ENCODE results near the gene RTN4RL2.

Gene RTN4RL2

DNA sequence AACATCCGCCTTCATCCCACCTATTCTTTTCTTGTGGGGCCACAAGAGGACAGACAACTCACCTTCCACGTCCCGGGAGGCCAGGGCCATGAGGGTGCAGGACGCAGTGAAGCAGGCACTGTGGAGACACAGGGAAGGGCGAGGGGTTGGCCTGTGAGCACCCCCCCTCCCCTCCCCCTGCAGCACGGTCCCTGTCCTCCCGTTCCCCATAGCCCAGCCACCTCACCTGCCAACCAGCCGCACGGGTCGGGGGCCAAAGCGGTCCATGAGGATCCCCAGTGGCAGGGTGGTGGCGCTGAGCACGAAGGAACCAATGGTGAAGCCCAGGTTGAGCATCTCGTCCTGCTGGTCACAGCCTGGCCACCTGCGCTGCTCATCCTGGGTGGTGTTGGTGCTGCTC, 40.6 kb downstream of the RTN4RL2 start:
- ChIA-PET POLR2A (interaction anchor here (2.4 kb wide), 1 partner anchor 15 kb away, joined by 13 read pairs; the partner anchor contains the start of gene SLC43A1), CTCF (no interaction called here)
- TF ChIP-seq ARNT (IDR thresholded peaks at IDR 0.05) = no peak
- TF ChIP-seq CTBP1 (IDR thresholded peaks at IDR 0.05; ENCODE audit: borderline replicate concordance) = no peak
- TF ChIP-seq HDGF (IDR thresholded peaks at IDR 0.05; ENCODE audit: borderline replicate concordance) = no peak
- no peak for TF ChIP-seq SUZ12 (IDR thresholded peaks at IDR 0.05)
- no peak for TF ChIP-seq FOXK2 (IDR thresholded peaks at IDR 0.05)
- TF ChIP-seq PKNOX1 (IDR thresholded peaks at IDR 0.05) = no peak
- no peak for TF ChIP-seq SP1 (IDR thresholded peaks at IDR 0.05)
- TF ChIP-seq L3MBTL2 (conservative IDR thresholded peaks at IDR 0.05) = no peak
- TF ChIP-seq BHLHE40 (IDR thresholded peaks at IDR 0.05; ENCODE audit: borderline replicate concordance) = no peak
- no peak for TF ChIP-seq FOXM1 (IDR thresholded peaks at IDR 0.05; ENCODE audit: borderline replicate concordance)
- TF ChIP-seq TARDBP (IDR thresholded peaks at IDR 0.05) = no peak
- no peak for TF ChIP-seq ZNF384 (IDR thresholded peaks at IDR 0.05)
- no peak for DNase-seq (ENCODE audit: extremely low spot score)

- TF ChIP-seq FOXA1 (IDR thresholded peaks at IDR 0.05) (no peak), FOXM1 (IDR thresholded peaks at IDR 0.05; ENCODE audit: borderline replicate concordance) (no peak), PKNOX1 (IDR thresholded peaks at IDR 0.05) (no peak), FOXK2 (IDR thresholded peaks at IDR 0.05) (no peak), NFRKB (IDR thresholded peaks at IDR 0.05) (no peak)
- CTCF ChIA-PET = interaction anchor here (0.6 to 1.2 kb wide), 3 partner anchors 9 to 29 kb away, joined by 3 to 9 read pairs (median 3); no protein-coding TSS in a partner anchor
These were observed 41.6 kb downstream of the RTN4RL2 start for GRCh38 chr11:57501953-57502352.

DNA sequence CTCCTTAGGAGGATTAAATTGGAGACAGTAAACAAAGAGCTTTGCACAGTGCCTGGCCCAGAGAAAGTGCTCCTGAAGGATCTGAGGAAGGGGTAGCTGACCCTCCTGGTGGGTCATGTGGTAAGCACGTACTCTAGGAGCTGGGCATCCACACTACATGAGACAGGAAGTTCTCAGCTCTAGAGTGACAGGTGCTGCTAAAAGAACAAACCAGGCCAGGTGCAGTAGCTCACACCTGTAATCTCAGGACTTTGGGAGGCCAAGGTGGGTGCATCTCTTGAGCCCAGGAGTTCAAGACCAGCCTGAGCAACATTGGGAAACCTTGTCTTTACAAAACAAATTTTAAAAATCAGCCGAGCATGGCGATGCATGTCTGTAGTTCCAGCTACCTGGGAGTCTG, 42.0 kb downstream of the RTN4RL2 start:
- ChIA-PET CTCF (interaction anchor here (0.6 to 1.2 kb wide), 2 partner anchors 9 to 11 kb away, joined by 3 to 9 read pairs; no protein-coding TSS in a partner anchor), POLR2A (interaction anchor here (0.7 to 2.1 kb wide), 3 partner anchors 9 to 14 kb away, joined by 3 to 10 read pairs (median 5); partner anchors contain the start of gene SLC43A1)
- DNase-seq (ENCODE audit: extremely low spot score) = no peak
- TF ChIP-seq FOXA1 (IDR thresholded peaks at IDR 0.05) (no peak), FOXK2 (IDR thresholded peaks at IDR 0.05) (no peak), ARNT (IDR thresholded peaks at IDR 0.05) (no peak), ELF4 (IDR thresholded peaks at IDR 0.05) (no peak), CTBP1 (IDR thresholded peaks at IDR 0.05; ENCODE audit: borderline replicate concordance) (no peak), L3MBTL2 (conservative IDR thresholded peaks at IDR 0.05) (no peak), HDGF (IDR thresholded peaks at IDR 0.05; ENCODE audit: borderline replicate concordance) (no peak), PKNOX1 (IDR thresholded peaks at IDR 0.05) (no peak), LEF1 (IDR thresholded peaks at IDR 0.05; ENCODE audit: borderline replicate concordance) (no peak), SUZ12 (IDR thresholded peaks at IDR 0.05) (no peak), ZNF384 (IDR thresholded peaks at IDR 0.05) (no peak), SP1 (IDR thresholded peaks at IDR 0.05) (no peak), NFRKB (IDR thresholded peaks at IDR 0.05) (no peak), TARDBP (IDR thresholded peaks at IDR 0.05) (no peak)

More at GRCh38 chr11:57501953-57502352, 41.6 kb downstream of the RTN4RL2 start:
- no peak for DNase-seq (ENCODE audit: extremely low spot score)
- POLR2A ChIA-PET = interaction anchor here (1.2 to 2.1 kb wide), 2 partner anchors 9 to 15 kb away, joined by 5 to 10 read pairs; partner anchors contain the start of gene SLC43A1

GRCh38 chr11:57502870-57503269, 42.5 kb downstream of the RTN4RL2 start:
- ChIA-PET POLR2A (interaction anchor here (0.7 to 2.1 kb wide), 3 partner anchors 9 to 14 kb away, joined by 3 to 10 read pairs (median 5); partner anchors contain the start of gene SLC43A1), CTCF (interaction anchor here (0.6 kb wide), 1 partner anchor 48 kb away, joined by 4 read pairs; no protein-coding TSS in a partner anchor)
- DNase-seq (ENCODE audit: extremely low spot score) = no peak
- TF ChIP-seq PKNOX1 (IDR thresholded peaks at IDR 0.05) (no peak), SUZ12 (IDR thresholded peaks at IDR 0.05) (no peak), FOXA1 (IDR thresholded peaks at IDR 0.05) (no peak), FOXM1 (IDR thresholded peaks at IDR 0.05; ENCODE audit: borderline replicate concordance) (no peak), TARDBP (IDR thresholded peaks at IDR 0.05) (no peak), ZNF384 (IDR thresholded peaks at IDR 0.05) (no peak), L3MBTL2 (conservative IDR thresholded peaks at IDR 0.05) (no peak), SP1 (IDR thresholded peaks at IDR 0.05) (no peak), CTBP1 (IDR thresholded peaks at IDR 0.05; ENCODE audit: borderline replicate concordance) (no peak), NFRKB (IDR thresholded peaks at IDR 0.05) (no peak), LEF1 (IDR thresholded peaks at IDR 0.05; ENCODE audit: borderline replicate concordance) (no peak), HDGF (IDR thresholded peaks at IDR 0.05; ENCODE audit: borderline replicate concordance) (no peak), ARNT (IDR thresholded peaks at IDR 0.05) (no peak), ELF4 (IDR thresholded peaks at IDR 0.05) (no peak), FOXK2 (IDR thresholded peaks at IDR 0.05) (no peak), BHLHE40 (IDR thresholded peaks at IDR 0.05; ENCODE audit: borderline replicate concordance) (no peak)

DNA sequence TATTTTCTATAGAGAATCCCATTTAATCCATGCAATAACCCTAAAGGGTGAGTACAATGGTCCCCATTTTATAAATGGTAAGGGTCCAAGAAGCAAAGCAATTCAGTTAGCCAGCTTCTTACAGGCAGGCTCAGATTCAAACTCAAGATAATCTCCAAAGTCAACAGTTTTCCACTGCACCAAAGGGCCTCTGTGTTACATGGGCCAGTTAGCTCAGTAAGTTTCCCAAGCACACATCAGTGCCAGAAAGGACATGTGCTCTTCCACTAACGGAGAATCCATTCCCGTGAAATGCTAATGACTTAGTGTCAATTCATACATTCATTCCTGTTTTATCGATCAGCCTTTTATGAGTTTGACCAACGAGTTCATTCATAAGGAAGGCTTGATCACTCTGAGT, 44.2 kb downstream of the RTN4RL2 start:
- DNase-seq (ENCODE audit: extremely low spot score) = no peak
- ChIA-PET CTCF (interaction anchor here (0.6 to 1.6 kb wide), 3 partner anchors 11 to 49 kb away, joined by 3 to 7 read pairs (median 3); no protein-coding TSS in a partner anchor), POLR2A (no interaction called here)
- TF ChIP-seq L3MBTL2 (conservative IDR thresholded peaks at IDR 0.05) (no peak), ZNF384 (IDR thresholded peaks at IDR 0.05) (no peak), TARDBP (IDR thresholded peaks at IDR 0.05) (no peak), FOXM1 (IDR thresholded peaks at IDR 0.05; ENCODE audit: borderline replicate concordance) (no peak), SP1 (IDR thresholded peaks at IDR 0.05) (no peak), FOXA1 (IDR thresholded peaks at IDR 0.05) (no peak), ARNT (IDR thresholded peaks at IDR 0.05) (no peak), ELF4 (IDR thresholded peaks at IDR 0.05) (no peak), NFRKB (IDR thresholded peaks at IDR 0.05) (no peak), LEF1 (IDR thresholded peaks at IDR 0.05; ENCODE audit: borderline replicate concordance) (no peak), SUZ12 (IDR thresholded peaks at IDR 0.05) (no peak), HDGF (IDR thresholded peaks at IDR 0.05; ENCODE audit: borderline replicate concordance) (no peak), BHLHE40 (IDR thresholded peaks at IDR 0.05; ENCODE audit: borderline replicate concordance) (no peak), CTBP1 (IDR thresholded peaks at IDR 0.05; ENCODE audit: borderline replicate concordance) (no peak)

All from HEK293T (cell line).